Measurements from ENCODE around the gene RTN4.
"Not testable (repeated sequence)": the region's sequence is repeated elsewhere in the genome, so short reads cannot be mapped to it uniquely, and the experiment has no call there.

RTN4 gene

DNA sequence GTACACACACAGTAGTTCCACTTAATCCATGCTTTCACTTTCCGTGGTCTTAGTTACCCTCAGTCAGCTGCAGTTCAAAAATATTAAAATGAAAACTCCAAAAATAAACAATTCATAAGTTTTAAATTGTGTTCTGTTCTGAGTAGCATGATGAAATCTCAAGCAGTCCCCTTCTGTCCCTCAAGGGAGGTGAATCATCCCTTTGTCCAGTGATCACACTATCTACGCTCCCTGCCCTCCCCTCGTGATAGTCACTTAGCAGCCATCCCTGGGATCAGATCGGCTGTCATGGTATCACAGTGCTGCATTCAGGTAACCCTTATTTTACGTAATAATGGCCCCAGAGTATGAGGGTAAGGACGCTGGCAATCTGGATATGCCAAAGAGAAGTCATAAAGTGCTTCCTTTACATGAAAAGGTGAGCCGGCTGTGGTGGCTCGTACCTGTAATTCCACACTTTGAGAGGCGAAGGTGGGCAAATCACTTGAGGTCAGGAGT, 5.8 kb upstream of the RTN4 start:
- Mint-ChIP-seq H3K36me3 (no peaks in the 10 kb centered on the region), H3K4me3 (no peak overlapping the region), H3K4me1 (peaks cover 12 to 28% of the 10 kb centered on the region in 2 donors), H3K27ac (no peak overlapping the region), H3K27me3 (no peaks in the 10 kb centered on the region), H3K9me3 (no peaks in the 10 kb centered on the region)
- no peak for ATAC-seq (replicated peaks)
- DNase-seq = no peak

DNA sequence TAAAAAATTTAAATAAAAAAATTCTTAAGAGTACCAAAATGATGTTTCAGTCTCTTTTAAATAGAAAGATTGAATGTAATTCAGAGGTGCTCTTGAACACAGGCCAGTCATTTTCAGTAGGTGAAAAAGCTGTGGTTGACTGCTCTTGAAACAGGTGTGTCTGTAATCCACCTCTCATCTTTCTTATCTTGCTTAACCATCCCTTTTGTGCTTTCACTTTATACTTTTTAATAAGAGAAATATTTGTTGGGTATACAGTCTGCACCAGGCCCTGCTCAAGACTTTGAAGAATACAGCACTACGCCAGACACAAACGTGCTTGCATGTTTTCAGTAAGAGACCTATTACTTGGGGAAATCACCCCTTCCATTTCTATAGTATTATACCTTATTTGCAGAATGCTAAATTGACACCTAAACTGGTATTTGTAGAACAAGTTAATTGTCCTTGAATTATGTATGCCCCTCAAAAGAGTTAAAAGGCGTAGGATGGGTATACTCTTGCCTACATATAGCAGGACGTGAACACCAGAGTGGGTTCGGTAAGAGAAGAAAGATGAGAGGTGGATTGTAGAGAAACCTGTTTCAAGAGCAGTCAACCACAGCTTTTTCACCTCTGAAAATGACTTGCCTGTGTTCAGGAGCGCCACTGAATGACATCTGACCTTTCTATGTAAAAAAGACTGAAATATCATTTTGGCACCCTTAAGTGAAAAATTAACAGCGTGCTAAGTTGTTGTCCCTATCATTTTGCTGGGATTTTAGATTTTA, 4.0 kb upstream of the RTN4 start:
- DNase-seq (no peak), ATAC-seq (replicated peaks) (no peak)
- H3K4me3 Mint-ChIP-seq = no peak overlapping the region
- peaks cover 15 to 29% of the 10 kb centered on the region in 2 donors for H3K4me1 Mint-ChIP-seq
- no peaks in the 10 kb centered on the region for H3K27me3 Mint-ChIP-seq
- H3K36me3 Mint-ChIP-seq = peaks cover 2 to 5% of the 10 kb centered on the region in 2 donors
- H3K9me3 Mint-ChIP-seq = no peaks in the 10 kb centered on the region
- no peak overlapping the region for H3K27ac Mint-ChIP-seq

DNA sequence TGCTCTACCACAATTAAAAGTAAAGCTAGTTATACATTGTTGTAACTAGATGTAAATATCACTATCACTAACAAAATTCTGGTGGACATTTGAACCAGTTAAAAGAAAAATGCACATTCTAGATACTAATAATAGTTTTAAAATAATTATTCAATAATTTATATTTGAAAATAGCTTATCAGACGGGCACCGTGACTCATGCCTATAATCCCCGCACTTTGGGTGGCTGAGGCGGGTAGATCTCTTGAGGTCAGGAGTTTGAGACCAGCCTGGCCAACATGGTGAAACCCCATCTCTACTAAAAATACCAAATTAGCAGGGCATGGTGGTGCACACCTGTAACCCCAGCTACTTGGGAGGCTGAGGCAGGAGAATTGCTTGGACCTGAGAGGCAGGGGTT, 3.0 kb upstream of the RTN4 start:
- Mint-ChIP-seq H3K4me1 (peaks cover 19 to 37% of the 10 kb centered on the region in 2 donors), H3K36me3 (peaks cover 6 to 11% of the 10 kb centered on the region in 2 donors)
- DNase-seq; H3K27me3 Mint-ChIP-seq; H3K9me3 Mint-ChIP-seq; H3K4me3 Mint-ChIP-seq; ATAC-seq (replicated peaks); H3K27ac Mint-ChIP-seq: not testable (repeated sequence)

DNA sequence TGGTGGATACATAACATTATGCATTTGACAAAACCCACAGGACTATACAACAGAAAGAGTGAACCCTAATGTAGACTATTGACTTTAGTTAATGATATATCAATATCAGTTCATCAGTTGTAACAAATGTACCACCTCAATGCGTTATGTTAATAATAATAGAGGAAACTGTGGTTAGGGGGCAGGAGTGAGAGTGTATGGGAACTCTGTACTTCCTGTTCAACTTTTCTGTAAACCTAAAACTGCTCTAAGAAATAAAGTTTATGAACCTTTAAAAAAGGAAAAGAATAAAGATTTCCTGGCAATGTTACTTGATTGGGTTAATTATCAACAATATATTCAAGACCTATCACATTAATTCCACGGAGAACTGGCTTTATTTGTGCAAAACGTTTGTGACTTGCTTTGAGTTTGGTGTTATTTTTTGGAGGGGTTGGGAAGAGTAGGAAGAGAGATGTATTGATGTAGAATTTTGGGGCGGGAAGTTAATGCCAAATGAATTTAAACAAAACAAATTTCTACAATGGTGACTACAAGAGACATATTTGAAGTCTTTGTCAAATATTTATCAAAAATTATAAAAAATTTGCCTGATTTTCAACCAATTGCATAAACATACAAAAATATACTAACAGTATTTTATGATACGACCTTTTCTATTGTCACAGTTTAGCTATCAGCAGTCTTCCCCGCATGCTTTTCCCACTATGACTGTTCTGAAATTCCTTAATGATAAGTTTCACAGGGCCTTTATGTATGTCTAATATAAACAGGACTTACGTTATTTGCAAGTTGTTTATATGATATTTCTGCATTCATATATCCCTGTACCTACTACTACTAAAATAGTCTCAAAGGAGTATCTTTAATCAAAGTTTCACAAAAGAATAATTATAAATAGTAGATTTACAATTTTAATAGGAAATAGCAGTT, 2.1 kb upstream of the RTN4 start:
- no peaks in the 10 kb centered on the region for H3K9me3 Mint-ChIP-seq
- no peak for ATAC-seq (replicated peaks)
- DNase-seq = no peak
- H3K27me3 Mint-ChIP-seq = no peaks in the 10 kb centered on the region
- H3K4me1 Mint-ChIP-seq = peaks cover 21 to 44% of the 10 kb centered on the region in 2 donors
- H3K36me3 Mint-ChIP-seq = peaks cover 6 to 11% of the 10 kb centered on the region in 2 donors
- no peak overlapping the region for H3K27ac Mint-ChIP-seq
- H3K4me3 Mint-ChIP-seq = peak overlapping the region; percentile 27 to 31

DNA sequence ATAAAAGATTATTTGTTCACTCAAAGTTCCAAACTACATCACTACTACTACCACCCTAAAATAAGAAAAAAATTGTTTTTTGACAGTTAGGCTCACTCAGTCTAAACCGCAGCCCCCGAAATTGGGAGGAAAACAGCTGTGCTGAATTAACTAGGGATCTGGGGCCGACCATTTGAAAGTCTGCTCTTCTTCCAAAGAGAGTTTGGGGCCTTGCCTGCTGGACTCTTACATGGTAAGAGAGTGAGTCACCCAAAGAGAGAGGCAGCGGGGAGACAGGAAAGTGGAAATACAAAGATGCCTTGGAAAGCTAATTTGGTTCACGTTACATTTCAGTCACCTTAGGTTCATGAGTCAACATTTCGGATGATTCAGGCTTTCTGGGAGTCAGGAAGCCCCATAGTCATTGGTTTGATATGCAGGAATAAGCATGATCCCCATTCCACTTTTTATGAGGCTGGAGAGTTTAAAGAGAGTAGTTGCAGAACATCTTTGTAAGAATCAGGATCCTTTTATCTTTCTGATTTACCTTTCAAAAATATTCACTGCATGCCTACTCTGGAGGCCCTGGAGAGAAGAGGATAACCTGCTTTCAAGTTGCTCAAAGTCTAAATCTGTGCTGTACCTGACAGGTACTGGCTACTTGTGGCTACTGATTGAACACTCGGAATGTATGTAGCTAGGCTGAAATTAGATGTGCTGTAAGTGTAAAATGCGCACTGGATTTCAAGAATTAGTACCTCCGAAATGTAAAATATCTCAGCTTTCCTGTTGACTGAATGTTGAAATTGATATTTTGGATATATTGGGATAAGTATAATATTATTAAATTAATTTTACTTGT, 995 bp upstream of the RTN4 start:
- H3K36me3 Mint-ChIP-seq = peaks cover 6 to 14% of the 10 kb centered on the region in 2 donors
- peak overlapping the region; percentile 88 for H3K27ac Mint-ChIP-seq

DNA sequence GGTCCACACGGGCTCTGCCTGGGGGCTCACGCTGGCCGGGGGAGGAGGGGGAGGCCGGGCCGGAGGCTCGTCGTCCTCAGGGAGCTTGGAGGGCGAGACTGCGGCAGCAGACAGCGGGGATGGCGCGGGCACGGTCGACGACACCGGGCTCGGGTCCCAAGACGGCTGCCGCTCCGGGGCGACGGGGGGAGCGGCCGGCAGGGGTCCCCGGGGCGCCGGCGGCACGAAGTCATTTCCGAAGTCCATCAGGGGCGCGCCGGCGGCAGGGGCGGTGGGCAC, 491 bp downstream of the RTN4 start:
- peak overlapping the region; percentile 86 to 99 for H3K4me3 Mint-ChIP-seq
- no peak for DNase-seq
- H3K27me3 Mint-ChIP-seq = no peaks in the 10 kb centered on the region
- H3K4me1 Mint-ChIP-seq = peaks cover 26 to 66% of the 10 kb centered on the region in 2 donors
- H3K36me3 Mint-ChIP-seq = peaks cover 6 to 24% of the 10 kb centered on the region in 2 donors
- peak; percentile 1 to 3 for ATAC-seq (replicated peaks)
- no peaks in the 10 kb centered on the region for H3K9me3 Mint-ChIP-seq
- no peak overlapping the region for H3K27ac Mint-ChIP-seq

More for the DNA sequence above, 995 bp upstream of the RTN4 start:
- H3K4me1 Mint-ChIP-seq = peaks cover 25 to 54% of the 10 kb centered on the region in 2 donors
- H3K4me3 Mint-ChIP-seq = peak overlapping the region; percentile 86 to 99
- no peak for ATAC-seq (replicated peaks)
- no peaks in the 10 kb centered on the region for H3K9me3 Mint-ChIP-seq
- DNase-seq = no peak
- H3K27me3 Mint-ChIP-seq = no peaks in the 10 kb centered on the region

DNA sequence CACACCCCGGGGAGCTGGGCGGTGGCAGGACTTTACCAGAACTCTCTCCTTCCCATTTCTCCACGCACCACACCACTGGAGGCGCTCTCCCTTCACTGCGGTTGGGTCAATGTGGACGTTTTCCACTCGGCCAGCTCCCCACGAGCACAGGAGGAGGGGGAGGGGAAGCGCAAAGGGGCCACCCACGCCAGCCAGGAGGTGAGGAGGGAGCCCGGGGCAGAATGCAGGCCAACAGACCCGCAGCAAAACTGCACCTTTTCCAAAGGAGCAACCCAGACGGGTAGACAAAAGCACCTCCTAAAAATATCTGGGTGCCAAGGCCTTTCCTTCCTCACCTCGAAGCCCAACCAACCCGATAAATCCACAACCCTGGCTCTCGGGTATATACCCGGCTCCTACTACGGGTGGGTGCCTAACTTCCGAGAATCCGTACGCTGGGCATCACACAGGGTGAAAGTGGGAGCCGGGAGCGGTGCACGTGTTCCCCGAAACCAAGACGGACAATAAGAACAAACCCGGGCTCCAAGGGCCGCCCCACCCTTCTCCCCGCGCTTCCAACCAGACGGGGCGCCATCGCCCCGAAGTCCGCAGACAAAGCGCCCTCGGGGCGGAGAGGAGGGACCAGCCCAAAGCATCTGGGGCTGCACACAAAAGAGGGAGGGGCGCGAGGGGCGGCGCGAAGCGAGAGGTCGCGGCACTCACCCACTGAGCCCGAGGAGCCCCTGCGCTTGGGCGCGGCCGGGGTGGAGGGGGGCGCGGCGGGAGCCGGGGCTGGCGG, 1.0 kb downstream of the RTN4 start:
- Mint-ChIP-seq H3K4me3 (peak overlapping the region; percentile 86 to 99), H3K27ac (peak overlapping the region; percentile 96), H3K36me3 (peaks cover 6 to 24% of the 10 kb centered on the region in 2 donors), H3K4me1 (peaks cover 26 to 61% of the 10 kb centered on the region in 2 donors), H3K27me3 (no peaks in the 10 kb centered on the region), H3K9me3 (no peaks in the 10 kb centered on the region)
- ATAC-seq (replicated peaks) (peak; percentile 15 to 20), DNase-seq (peak; percentile 54)

DNA sequence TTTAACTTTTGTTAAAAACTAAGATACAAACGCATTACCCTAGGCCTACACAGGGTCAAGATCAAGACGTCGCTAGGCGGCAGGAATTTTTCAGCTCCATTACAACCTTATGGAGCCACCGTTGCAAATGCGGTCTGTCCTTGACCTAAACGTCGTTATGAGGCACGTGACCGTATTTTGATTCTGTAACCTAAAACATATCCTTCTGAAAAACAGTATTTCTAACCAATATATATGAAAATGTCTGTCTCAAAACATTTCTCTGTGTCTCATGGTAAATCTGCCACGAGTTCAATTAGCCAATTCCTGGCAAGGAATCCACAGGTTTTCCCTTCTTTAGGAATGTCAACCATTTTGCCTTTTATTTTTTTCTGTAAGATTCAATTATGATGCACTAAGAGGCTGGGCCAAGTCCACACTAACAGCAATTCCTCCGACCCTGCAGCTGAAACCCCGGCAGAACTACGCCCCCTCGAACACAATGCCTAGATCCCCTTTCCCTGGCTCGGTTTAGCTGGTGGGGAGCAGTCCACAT, 1.7 kb downstream of the RTN4 start:
- Mint-ChIP-seq H3K4me3 (peak overlapping the region; percentile 86 to 99), H3K36me3 (peaks cover 6 to 24% of the 10 kb centered on the region in 2 donors), H3K27ac (peak overlapping the region; percentile 96), H3K9me3 (no peaks in the 10 kb centered on the region), H3K4me1 (peaks cover 23 to 55% of the 10 kb centered on the region in 2 donors), H3K27me3 (no peaks in the 10 kb centered on the region)
- no peak for ATAC-seq (replicated peaks)
- no peak for DNase-seq

DNA sequence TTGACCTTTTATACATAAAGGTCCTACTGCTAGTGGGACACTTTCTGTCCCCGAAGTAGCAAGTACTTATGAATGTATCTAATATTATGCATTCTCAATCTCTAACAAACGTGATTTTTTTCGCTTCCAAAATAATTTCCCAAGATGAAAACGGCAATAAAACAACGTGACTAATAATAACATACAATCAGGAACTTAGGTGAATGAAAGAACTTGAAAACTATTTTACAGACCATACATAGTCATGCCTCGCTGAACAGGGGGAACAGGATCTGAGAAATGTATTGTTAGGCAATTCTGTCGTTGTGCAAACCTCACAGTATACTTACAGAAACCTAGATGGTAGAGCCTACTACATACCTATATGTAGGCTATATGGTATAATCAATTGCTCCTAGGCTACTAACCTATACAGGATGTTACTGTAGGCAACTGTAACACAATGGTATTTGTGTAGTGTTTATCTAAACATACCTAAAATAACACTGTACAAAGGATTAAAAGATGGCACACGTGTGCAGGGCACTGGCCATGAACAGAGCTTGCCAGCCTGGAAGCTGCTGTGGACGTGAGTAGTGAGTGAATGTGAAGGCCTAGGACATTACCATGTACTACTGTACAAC, 2.5 kb downstream of the RTN4 start:
- peaks cover 6 to 24% of the 10 kb centered on the region in 2 donors for H3K36me3 Mint-ChIP-seq
- H3K4me1 Mint-ChIP-seq = peaks cover 22 to 53% of the 10 kb centered on the region in 2 donors
- H3K27me3 Mint-ChIP-seq = no peaks in the 10 kb centered on the region
- DNase-seq = no peak
- H3K9me3 Mint-ChIP-seq = no peaks in the 10 kb centered on the region
- peak overlapping the region; percentile 31 for H3K27ac Mint-ChIP-seq
- peak; percentile 19 to 23 for ATAC-seq (replicated peaks)
- H3K4me3 Mint-ChIP-seq = peak overlapping the region; percentile 67 to 76

DNA sequence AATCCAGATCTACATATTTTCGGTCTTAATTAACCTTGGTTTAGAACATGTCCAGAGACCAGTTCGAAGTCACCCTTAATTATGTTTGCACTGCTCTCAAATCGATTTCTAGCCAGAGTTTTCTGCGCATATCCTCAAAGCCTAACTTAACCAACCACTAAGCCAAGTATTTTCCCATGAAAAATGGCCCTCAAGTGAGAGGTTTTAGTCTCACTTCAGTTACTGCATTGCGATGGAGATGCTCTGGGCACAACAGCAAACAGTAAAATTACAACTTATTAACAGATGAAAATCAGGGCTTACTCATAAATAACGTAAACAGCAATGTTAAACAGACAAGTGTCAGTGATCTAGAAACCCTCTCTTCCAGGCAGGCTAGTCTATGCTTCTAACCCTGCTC, 4.5 kb downstream of the RTN4 start:
- DNase-seq (no peak), ATAC-seq (replicated peaks) (no peak)
- Mint-ChIP-seq H3K27me3 (no peaks in the 10 kb centered on the region), H3K4me1 (peaks cover 17 to 38% of the 10 kb centered on the region in 2 donors), H3K36me3 (peaks cover 6 to 24% of the 10 kb centered on the region in 2 donors), H3K27ac (no peak overlapping the region), H3K4me3 (no peak overlapping the region), H3K9me3 (no peaks in the 10 kb centered on the region)

DNA sequence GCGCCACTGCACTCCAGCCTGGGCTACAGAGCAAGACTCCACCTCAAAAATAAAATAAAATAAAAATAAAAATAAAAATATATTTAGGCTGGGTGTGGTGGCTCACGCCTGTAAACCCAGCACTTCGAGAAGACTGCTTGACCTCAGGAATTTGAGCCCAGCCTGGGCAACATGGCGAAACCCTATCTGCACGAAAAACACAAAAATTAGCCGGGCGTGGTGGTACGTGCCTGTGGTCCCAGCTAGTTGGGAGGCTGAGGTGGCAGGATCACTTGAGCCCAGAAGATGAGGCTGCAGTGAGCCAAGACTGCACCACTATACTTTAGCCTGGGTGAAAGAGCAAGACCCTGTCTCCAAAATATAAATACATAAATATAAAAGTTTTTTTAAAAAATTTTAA, 6.4 kb downstream of the RTN4 start:
- DNase-seq = no peak
- Mint-ChIP-seq H3K27ac (no peak overlapping the region), H3K36me3 (peaks cover 3 to 19% of the 10 kb centered on the region in 2 donors), H3K4me3 (no peak overlapping the region), H3K4me1 (peaks cover 14 to 35% of the 10 kb centered on the region in 2 donors), H3K9me3 (no peaks in the 10 kb centered on the region), H3K27me3 (no peaks in the 10 kb centered on the region)
- no peak for ATAC-seq (replicated peaks)

DNA sequence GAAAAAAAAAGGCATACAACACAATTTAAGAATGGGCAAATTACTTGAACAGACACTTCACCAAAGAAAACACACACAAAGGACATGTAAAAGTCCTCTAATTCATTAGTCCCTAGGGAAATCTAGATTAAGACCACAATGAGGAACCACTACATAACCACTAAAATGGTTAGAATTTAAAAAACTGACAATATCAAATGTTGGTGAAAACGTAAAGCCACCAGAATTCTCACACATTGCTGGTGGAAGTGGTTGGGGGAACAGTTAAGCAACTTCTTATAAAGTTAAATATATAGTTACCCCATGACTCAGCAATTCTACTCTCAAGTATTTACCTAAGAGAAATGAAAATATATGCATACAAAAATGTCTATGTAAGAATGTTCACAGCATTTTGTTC, 11.8 kb downstream of the RTN4 start:
- Mint-ChIP-seq H3K4me3 (no peak overlapping the region), H3K4me1 (peaks cover 10 to 28% of the 10 kb centered on the region in 2 donors), H3K27me3 (no peaks in the 10 kb centered on the region), H3K27ac (no peak overlapping the region), H3K9me3 (peaks cover 7 to 12% of the 10 kb centered on the region in 2 donors), H3K36me3 (peaks cover 21 to 33% of the 10 kb centered on the region in 2 donors)
- DNase-seq = no peak
- no peak for ATAC-seq (replicated peaks)

DNA sequence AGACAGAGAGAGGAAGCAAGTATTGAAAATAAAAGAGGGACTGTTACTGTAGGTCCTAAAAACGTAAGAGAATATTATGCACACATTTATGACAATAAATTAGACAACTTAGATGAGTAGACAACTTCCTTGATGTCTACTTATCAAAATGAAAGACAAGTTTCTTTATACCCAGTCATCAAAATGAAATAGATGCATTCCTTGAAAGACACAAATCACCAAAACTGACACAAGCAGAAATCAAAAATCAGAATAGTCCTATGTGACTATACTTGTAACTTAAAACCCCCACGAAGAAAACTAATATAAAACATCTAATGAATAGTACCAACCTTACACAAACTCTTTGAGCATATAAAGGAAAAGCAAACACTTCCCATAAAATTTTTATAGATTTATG, 14.5 kb downstream of the RTN4 start:
- Mint-ChIP-seq H3K36me3 (peaks cover 21 to 33% of the 10 kb centered on the region in 2 donors), H3K27ac (no peak overlapping the region), H3K4me1 (peaks cover 23 to 52% of the 10 kb centered on the region in 2 donors), H3K4me3 (no peak overlapping the region), H3K27me3 (no peaks in the 10 kb centered on the region), H3K9me3 (peaks cover 7 to 12% of the 10 kb centered on the region in 2 donors)
- ATAC-seq (replicated peaks) (no peak), DNase-seq (no peak)
